ENCODE results near the gene FNTB.

The FNTB gene

GRCh38 chr14:64945431-64946178, 41.1 kb upstream of the FNTB start:
- no peak overlapping the region for H3K4me3 ChIP-seq (ENCODE audit: low read length)
- H3K79me2 ChIP-seq (ENCODE audit: control insufficient read depth, insufficient read depth, low read length): no peaks in the 10 kb centered on the region
- no peak overlapping the region for H3K18ac ChIP-seq (ENCODE audit: low read length)
- H3K9ac ChIP-seq (ENCODE audit: low read length): no peak overlapping the region
- H2BK5ac ChIP-seq (ENCODE audit: low read length): no peak overlapping the region
- no peaks in the 10 kb centered on the region for H3K27me3 ChIP-seq (ENCODE audit: insufficient read depth, low read length, poor library complexity)
- H3K36me3 ChIP-seq (ENCODE audit: control insufficient read depth, insufficient read depth, low read length): peaks cover 7% of the 10 kb centered on the region
- H3K56ac ChIP-seq (ENCODE audit: low read length): no peak overlapping the region
- no peak overlapping the region for H3K4ac ChIP-seq (ENCODE audit: low read depth, low read length)
- H3K4me2 ChIP-seq (ENCODE audit: low read length): no peak overlapping the region
- H4K5ac ChIP-seq (ENCODE audit: low read length): no peak overlapping the region
- DNase-seq: no peak
- no CpG with 5 or more reads among the region's 12 CpGs for WGBS (ENCODE audit: extremely low coverage, insufficient coverage, low lambda C conversion rate)
- H2AK5ac ChIP-seq (ENCODE audit: low read length): no peak overlapping the region
- no peaks in the 10 kb centered on the region for H3K4me1 ChIP-seq (ENCODE audit: control insufficient read depth, low read depth, low read length)
- no peak overlapping the region for H3K23ac ChIP-seq (ENCODE audit: low read length)
- H3K27ac ChIP-seq (ENCODE audit: low read depth, low read length): no peak overlapping the region
- no peak overlapping the region for H2BK15ac ChIP-seq (replicated peaks; ENCODE audit: low read depth)
- no peak overlapping the region for H4K8ac ChIP-seq (ENCODE audit: low read depth, low read length)
- H2BK120ac ChIP-seq (ENCODE audit: low read depth, low read length): no peak overlapping the region
- H3K79me1 ChIP-seq (ENCODE audit: low read length): no peaks in the 10 kb centered on the region

- Histone ChIP-seq H3K79me1 (ENCODE audit: low read length) (no peaks in the 10 kb centered on the region), H3K4me3 (ENCODE audit: low read length) (no peak overlapping the region), H2BK120ac (ENCODE audit: low read depth, low read length) (no peak overlapping the region), H3K27ac (ENCODE audit: low read depth, low read length) (no peak overlapping the region), H3K4ac (ENCODE audit: low read depth, low read length) (no peak overlapping the region), H3K56ac (ENCODE audit: low read length) (no peak overlapping the region), H3K23ac (ENCODE audit: low read length) (no peak overlapping the region), H3K36me3 (ENCODE audit: control insufficient read depth, insufficient read depth, low read length) (peaks cover 14% of the 10 kb centered on the region), H3K9ac (ENCODE audit: low read length) (no peak overlapping the region), H3K79me2 (ENCODE audit: control insufficient read depth, insufficient read depth, low read length) (no peaks in the 10 kb centered on the region), H3K18ac (ENCODE audit: low read length) (no peak overlapping the region), H4K5ac (ENCODE audit: low read length) (no peak overlapping the region), H2BK15ac (replicated peaks; ENCODE audit: low read depth) (no peak overlapping the region), H2BK5ac (ENCODE audit: low read length) (no peak overlapping the region), H4K8ac (ENCODE audit: low read depth, low read length) (no peak overlapping the region), H3K4me2 (ENCODE audit: low read length) (no peak overlapping the region), H3K27me3 (ENCODE audit: insufficient read depth, low read length, poor library complexity) (no peaks in the 10 kb centered on the region), H2AK5ac (ENCODE audit: low read length) (no peak overlapping the region), H3K4me1 (ENCODE audit: control insufficient read depth, low read depth, low read length) (no peaks in the 10 kb centered on the region)
- no CpG with 5 or more reads among the region's 6 CpGs for WGBS (ENCODE audit: extremely low coverage, insufficient coverage, low lambda C conversion rate)
- DNase-seq: no peak
These were observed 40.2 kb upstream of the FNTB start for GRCh38 chr14:64946310-64947045.

DNA sequence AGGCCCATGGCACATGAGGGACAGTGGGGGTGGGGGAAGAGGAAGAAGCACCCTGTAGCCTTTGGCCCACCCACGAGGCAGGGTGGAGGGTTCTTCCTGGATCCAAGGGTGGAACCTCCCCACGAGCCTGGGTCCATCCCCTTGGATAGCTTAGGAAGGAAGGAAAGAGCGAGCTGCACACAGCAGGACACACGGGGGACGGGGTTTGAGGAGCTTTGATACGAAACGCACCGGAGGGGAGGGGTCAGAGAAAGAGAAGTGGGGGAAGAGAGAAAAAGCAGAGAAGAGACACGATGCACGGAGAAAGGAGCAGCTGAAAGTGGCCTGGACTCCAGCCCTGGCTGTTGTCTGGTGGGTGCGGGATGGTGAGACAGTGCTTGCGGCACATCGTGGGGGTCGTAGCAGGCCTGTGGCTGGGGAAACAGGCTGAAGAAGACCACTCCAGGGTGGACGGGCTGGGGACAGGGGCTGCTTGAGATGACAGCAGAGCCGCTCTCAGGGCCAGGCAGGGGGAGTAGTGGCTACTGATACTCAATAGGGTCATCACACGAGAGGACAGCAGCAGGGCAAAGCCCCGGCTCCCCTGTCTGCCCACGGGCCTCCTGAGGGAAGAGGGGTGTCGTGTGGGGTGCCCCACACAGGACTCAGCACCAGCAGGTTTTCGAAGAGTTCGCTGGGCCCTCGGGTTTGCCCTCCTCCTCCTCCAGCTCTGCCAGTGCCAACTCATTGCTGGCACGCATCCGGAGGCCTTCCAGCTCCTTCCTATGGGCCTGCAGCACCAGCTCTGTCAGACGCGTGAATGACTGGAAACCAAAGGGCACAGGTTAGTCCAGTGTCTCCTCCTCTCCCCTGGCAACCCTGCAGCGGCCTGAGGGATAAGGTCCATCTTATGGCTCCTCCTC, 38.7 kb upstream of the FNTB start:
- H2AK5ac ChIP-seq (ENCODE audit: low read length): no peak overlapping the region
- H3K27ac ChIP-seq (ENCODE audit: low read depth, low read length): no peak overlapping the region
- no peak overlapping the region for H3K23ac ChIP-seq (ENCODE audit: low read length)
- no CpG with 5 or more reads among the region's 28 CpGs for WGBS (ENCODE audit: extremely low coverage, insufficient coverage, low lambda C conversion rate)
- H4K5ac ChIP-seq (ENCODE audit: low read length): no peak overlapping the region
- no peaks in the 10 kb centered on the region for H3K79me1 ChIP-seq (ENCODE audit: low read length)
- H3K36me3 ChIP-seq (ENCODE audit: control insufficient read depth, insufficient read depth, low read length): peaks cover 21% of the 10 kb centered on the region
- H3K18ac ChIP-seq (ENCODE audit: low read length): no peak overlapping the region
- H4K8ac ChIP-seq (ENCODE audit: low read depth, low read length): no peak overlapping the region
- no peak overlapping the region for H3K9ac ChIP-seq (ENCODE audit: low read length)
- H3K4me1 ChIP-seq (ENCODE audit: control insufficient read depth, low read depth, low read length): no peaks in the 10 kb centered on the region
- no peak for DNase-seq
- H2BK5ac ChIP-seq (ENCODE audit: low read length): no peak overlapping the region
- H3K56ac ChIP-seq (ENCODE audit: low read length): no peak overlapping the region
- H2BK120ac ChIP-seq (ENCODE audit: low read depth, low read length): no peak overlapping the region
- H3K4me2 ChIP-seq (ENCODE audit: low read length): no peak overlapping the region
- H2BK15ac ChIP-seq (replicated peaks; ENCODE audit: low read depth): no peak overlapping the region
- no peaks in the 10 kb centered on the region for H3K27me3 ChIP-seq (ENCODE audit: insufficient read depth, low read length, poor library complexity)
- H3K4ac ChIP-seq (ENCODE audit: low read depth, low read length): no peak overlapping the region
- H3K79me2 ChIP-seq (ENCODE audit: control insufficient read depth, insufficient read depth, low read length): no peaks in the 10 kb centered on the region
- H3K4me3 ChIP-seq (ENCODE audit: low read length): no peak overlapping the region

- H3K36me3 ChIP-seq (ENCODE audit: control insufficient read depth, insufficient read depth, low read length): peaks cover 24% of the 10 kb centered on the region
- no peak overlapping the region for H2BK120ac ChIP-seq (ENCODE audit: low read depth, low read length)
- H4K8ac ChIP-seq (ENCODE audit: low read depth, low read length): no peak overlapping the region
- peaks cover 2% of the 10 kb centered on the region for H3K79me2 ChIP-seq (ENCODE audit: control insufficient read depth, insufficient read depth, low read length)
- no peak for DNase-seq
- no peaks in the 10 kb centered on the region for H3K4me1 ChIP-seq (ENCODE audit: control insufficient read depth, low read depth, low read length)
- H3K27me3 ChIP-seq (ENCODE audit: insufficient read depth, low read length, poor library complexity): no peaks in the 10 kb centered on the region
- H2BK15ac ChIP-seq (replicated peaks; ENCODE audit: low read depth): no peak overlapping the region
- no peak overlapping the region for H3K27ac ChIP-seq (ENCODE audit: low read depth, low read length)
- H3K4ac ChIP-seq (ENCODE audit: low read depth, low read length): no peak overlapping the region
- H3K4me2 ChIP-seq (ENCODE audit: low read length): no peak overlapping the region
- H2AK5ac ChIP-seq (ENCODE audit: low read length): no peak overlapping the region
- H3K79me1 ChIP-seq (ENCODE audit: low read length): peaks cover 2% of the 10 kb centered on the region
- no peak overlapping the region for H4K5ac ChIP-seq (ENCODE audit: low read length)
- no peak overlapping the region for H3K56ac ChIP-seq (ENCODE audit: low read length)
- no peak overlapping the region for H3K23ac ChIP-seq (ENCODE audit: low read length)
- WGBS (ENCODE audit: extremely low coverage, insufficient coverage, low lambda C conversion rate): no CpG with 5 or more reads among the region's 8 CpGs
- H3K4me3 ChIP-seq (ENCODE audit: low read length): no peak overlapping the region
- no peak overlapping the region for H2BK5ac ChIP-seq (ENCODE audit: low read length)
- H3K18ac ChIP-seq (ENCODE audit: low read length): no peak overlapping the region
- no peak overlapping the region for H3K9ac ChIP-seq (ENCODE audit: low read length)
These were observed 38.0 kb upstream of the FNTB start for GRCh38 chr14:64948612-64949210.

DNA sequence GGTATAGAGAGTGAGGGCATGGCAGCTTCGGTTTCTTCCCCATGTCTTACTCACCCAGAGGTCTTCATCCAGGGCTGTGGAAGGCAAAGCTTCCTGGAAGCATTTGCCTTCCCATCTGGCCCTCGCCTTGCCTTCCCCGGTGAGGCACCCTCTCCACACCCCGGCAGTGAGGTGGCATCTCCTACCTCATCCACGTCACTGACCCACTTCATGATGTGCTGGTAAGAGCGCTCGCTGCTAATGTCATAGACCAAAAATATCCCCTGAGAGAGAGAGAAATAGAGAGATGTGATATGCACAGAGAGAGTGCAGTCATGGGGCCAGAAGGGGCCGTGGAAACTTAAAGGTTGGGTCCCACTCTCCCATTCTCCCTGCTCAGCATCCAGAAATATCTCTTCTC, 35.8 kb upstream of the FNTB start:
- H3K36me3 ChIP-seq (ENCODE audit: control insufficient read depth, insufficient read depth, low read length): peaks cover 26% of the 10 kb centered on the region
- WGBS (ENCODE audit: extremely low coverage, insufficient coverage, low lambda C conversion rate): no CpG with 5 or more reads among the region's 8 CpGs

More for the DNA sequence above, 35.8 kb upstream of the FNTB start:
- Histone ChIP-seq H3K79me2 (ENCODE audit: control insufficient read depth, insufficient read depth, low read length) (peaks cover 2% of the 10 kb centered on the region), H3K18ac (ENCODE audit: low read length) (no peak overlapping the region), H3K4me1 (ENCODE audit: control insufficient read depth, low read depth, low read length) (peaks cover 10% of the 10 kb centered on the region), H3K4ac (ENCODE audit: low read depth, low read length) (no peak overlapping the region), H4K8ac (ENCODE audit: low read depth, low read length) (no peak overlapping the region), H3K79me1 (ENCODE audit: low read length) (peaks cover 10% of the 10 kb centered on the region), H3K56ac (ENCODE audit: low read length) (no peak overlapping the region), H3K27me3 (ENCODE audit: insufficient read depth, low read length, poor library complexity) (no peaks in the 10 kb centered on the region), H3K23ac (ENCODE audit: low read length) (no peak overlapping the region), H4K5ac (ENCODE audit: low read length) (no peak overlapping the region), H2BK120ac (ENCODE audit: low read depth, low read length) (no peak overlapping the region), H3K27ac (ENCODE audit: low read depth, low read length) (no peak overlapping the region), H2BK15ac (replicated peaks; ENCODE audit: low read depth) (no peak overlapping the region), H3K9ac (ENCODE audit: low read length) (no peak overlapping the region), H3K4me3 (ENCODE audit: low read length) (no peak overlapping the region), H3K4me2 (ENCODE audit: low read length) (no peak overlapping the region), H2AK5ac (ENCODE audit: low read length) (no peak overlapping the region), H2BK5ac (ENCODE audit: low read length) (no peak overlapping the region)
- DNase-seq: no peak

Measured in mesendoderm (in vitro differentiated cells).